Caki2 (cell line): ENCODE data around the gene DGCR2. TPM values are rescaled to one million over a fixed set of nuclear protein-coding genes. Genes with fewer than 3 reads are reported as not detected.
A peak's percentile ranks its signal among the peaks of the same experiment; 100 is the strongest.
"Not testable (repeated sequence)": the region's sequence is repeated elsewhere in the genome, so short reads cannot be mapped to it uniquely, and the experiment has no call there.

Experiments used
- DNase-seq: peaks from one replicate; pipeline ENCODE4 v3.0.0-alpha.2; 2015; ENCODE audit warnings: low read depth
- in situ Hi-C: cut with HindIII; loops from 2 replicates; pipeline ENCODE4 v1.10.0; 2016; ENCODE audit warnings: low sequenced_read_pairs, low pct_unique_long_range_greater_than_20kb, mixed read lengths
- total RNA-seq: library from RNA; depleted of rRNA; stranded (reverse); fragments of >200 nt; shearing (Covaris generic); gene quantifications from 2 replicates; pipeline ENCODE4 v1.2.3, GENCODE V29; 2014; ENCODE audit warnings: low replicate concordance

DGCR2 gene
- total RNA-seq, 1 experiment from 2014 or later = 72.3 TPM

- DNase-seq = no peak
- in situ Hi-C loops = no loop called here
These were observed 24.7 kb downstream of the DGCR2 start for GRCh38 chr22:19097518-19097917.

- DNase-seq = no peak
- in situ Hi-C loops = no loop called here
These were observed 25.7 kb downstream of the DGCR2 start for GRCh38 chr22:19096555-19096954.

GRCh38 chr22:19094393-19094997, 27.7 kb downstream of the DGCR2 start:
- in situ Hi-C loops = no loop called here
- DNase-seq = no peak

- DNase-seq = no peak
- in situ Hi-C loops = no loop called here
These were observed 29.5 kb downstream of the DGCR2 start for GRCh38 chr22:19092725-19093124.

- in situ Hi-C loops = no loop called here
- no peak for DNase-seq
These were observed 31.6 kb downstream of the DGCR2 start for GRCh38 chr22:19090586-19091127.

- DNase-seq = no peak
- in situ Hi-C loops = no loop called here
These were observed 32.0 kb downstream of the DGCR2 start for GRCh38 chr22:19090183-19090582.

GRCh38 chr22:19088866-19089595, 33.2 kb downstream of the DGCR2 start:
- in situ Hi-C loops = no loop called here

GRCh38 chr22:19086896-19087295, 35.3 kb downstream of the DGCR2 start:
- DNase-seq = peak; percentile 37
- in situ Hi-C loops = no loop called here

More at GRCh38 chr22:19088866-19089595, 33.2 kb downstream of the DGCR2 start:
- DNase-seq = no peak

- in situ Hi-C loops = no loop called here
- DNase-seq = peak; percentile 85
These were observed 35.8 kb downstream of the DGCR2 start for GRCh38 chr22:19086417-19086816.

GRCh38 chr22:19085233-19085718, 36.9 kb downstream of the DGCR2 start:
- peak; percentile 59 for DNase-seq
- in situ Hi-C loops = no loop called here

- DNase-seq, in situ Hi-C loops: not testable (repeated sequence)
These were observed 37.6 kb downstream of the DGCR2 start for GRCh38 chr22:19084586-19084985.

- DNase-seq, in situ Hi-C loops: not testable (repeated sequence)
These were observed 38.1 kb downstream of the DGCR2 start for GRCh38 chr22:19084126-19084525.

GRCh38 chr22:19082793-19083192, 39.4 kb downstream of the DGCR2 start:
- no peak for DNase-seq
- in situ Hi-C loops = no loop called here

- in situ Hi-C loops = no loop called here
These were observed 40.1 kb downstream of the DGCR2 start for GRCh38 chr22:19082101-19082500.

GRCh38 chr22:19081351-19081750, 40.9 kb downstream of the DGCR2 start:
- DNase-seq = no peak
- in situ Hi-C loops = no loop called here

More at GRCh38 chr22:19082101-19082500, 40.1 kb downstream of the DGCR2 start:
- no peak for DNase-seq

GRCh38 chr22:19080853-19081252, 41.4 kb downstream of the DGCR2 start:
- in situ Hi-C loops = no loop called here
- no peak for DNase-seq

- no peak for DNase-seq
- in situ Hi-C loops = no loop called here
These were observed 42.5 kb downstream of the DGCR2 start for GRCh38 chr22:19079691-19080090.

GRCh38 chr22:19075404-19075803, 46.8 kb downstream of the DGCR2 start:
- in situ Hi-C loops = no loop called here
- no peak for DNase-seq

GRCh38 chr22:19072853-19073252, 49.4 kb downstream of the DGCR2 start:
- not testable (repeated sequence) for DNase-seq

More at GRCh38 chr22:19072853-19073252, 49.4 kb downstream of the DGCR2 start:
- in situ Hi-C loops = not testable (repeated sequence)
